NCI-H1436 treated with DMSO at 0.1 percent for 48 hours (cell line): Measurements from ENCODE around the gene NAB2.
A peak's percentile ranks its signal among the peaks of the same experiment; 100 is the strongest.
"Not testable (repeated sequence)": the region's sequence is repeated elsewhere in the genome, so short reads cannot be mapped to it uniquely, and the experiment has no call there.

Source experiments
- DNase-seq: peaks from one replicate; lab custom pipeline; 2025; lab: John Stamatoyannopoulos, UW

The NAB2 gene

DNA sequence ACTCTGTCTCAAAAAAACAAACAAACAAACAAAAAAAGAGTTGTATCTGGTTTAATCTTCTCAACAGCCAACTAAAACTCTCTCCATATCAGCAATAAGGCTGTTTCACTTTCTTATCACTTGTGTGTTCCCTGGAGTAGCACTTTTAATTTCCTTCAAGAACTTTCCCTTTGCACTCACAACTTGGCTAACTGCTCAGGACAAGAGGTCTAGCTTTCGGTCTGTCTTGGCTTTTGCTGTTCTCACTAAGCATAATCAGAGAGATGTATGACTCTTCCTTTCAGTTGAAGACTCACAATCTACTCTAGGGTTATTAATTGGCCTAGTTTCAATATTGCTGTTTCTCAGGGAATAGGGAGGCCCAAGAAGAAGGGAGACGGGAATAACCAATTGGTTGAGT lies 22.7 kb upstream of the NAB2 start:
- no peak for DNase-seq

DNA sequence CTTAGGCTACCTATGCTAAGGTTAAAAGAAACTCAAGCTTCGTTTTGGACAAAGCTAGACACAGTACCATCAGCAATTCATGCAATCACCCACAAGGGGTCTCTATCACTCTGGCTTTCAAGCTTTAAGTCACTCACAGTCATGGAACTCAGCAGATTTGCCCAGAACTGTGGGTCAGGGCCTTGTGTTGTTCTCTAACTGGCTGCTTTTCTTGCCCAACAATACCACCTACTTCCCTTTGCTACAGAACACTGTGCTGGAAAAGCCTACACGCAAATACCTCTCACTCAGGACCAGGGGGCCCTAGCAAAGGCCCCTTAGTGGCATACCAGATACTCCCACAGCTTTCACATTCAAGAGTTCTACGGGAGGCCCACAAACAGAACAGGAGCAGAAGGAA lies 19.4 kb upstream of the NAB2 start:
- DNase-seq, result peak; percentile 49

DNA sequence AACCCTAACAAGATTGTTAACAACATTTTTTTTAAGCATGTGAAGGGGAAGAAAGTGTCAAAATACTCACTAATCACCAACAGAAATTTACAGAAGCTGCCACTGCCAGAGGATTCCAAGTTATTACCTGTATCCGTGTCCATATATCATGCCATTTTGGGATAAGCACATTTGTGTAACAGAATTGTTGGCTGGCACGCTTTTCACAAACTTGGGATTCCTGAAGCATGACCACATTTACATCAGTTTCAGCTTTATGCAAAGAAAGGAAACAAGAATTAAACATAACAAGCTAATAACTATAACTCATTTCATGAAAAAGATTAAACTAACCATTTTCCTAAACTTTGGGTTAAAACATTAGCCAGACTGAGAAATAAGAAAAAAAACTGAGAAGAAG lies 16.3 kb upstream of the NAB2 start:
- no peak for DNase-seq

DNA sequence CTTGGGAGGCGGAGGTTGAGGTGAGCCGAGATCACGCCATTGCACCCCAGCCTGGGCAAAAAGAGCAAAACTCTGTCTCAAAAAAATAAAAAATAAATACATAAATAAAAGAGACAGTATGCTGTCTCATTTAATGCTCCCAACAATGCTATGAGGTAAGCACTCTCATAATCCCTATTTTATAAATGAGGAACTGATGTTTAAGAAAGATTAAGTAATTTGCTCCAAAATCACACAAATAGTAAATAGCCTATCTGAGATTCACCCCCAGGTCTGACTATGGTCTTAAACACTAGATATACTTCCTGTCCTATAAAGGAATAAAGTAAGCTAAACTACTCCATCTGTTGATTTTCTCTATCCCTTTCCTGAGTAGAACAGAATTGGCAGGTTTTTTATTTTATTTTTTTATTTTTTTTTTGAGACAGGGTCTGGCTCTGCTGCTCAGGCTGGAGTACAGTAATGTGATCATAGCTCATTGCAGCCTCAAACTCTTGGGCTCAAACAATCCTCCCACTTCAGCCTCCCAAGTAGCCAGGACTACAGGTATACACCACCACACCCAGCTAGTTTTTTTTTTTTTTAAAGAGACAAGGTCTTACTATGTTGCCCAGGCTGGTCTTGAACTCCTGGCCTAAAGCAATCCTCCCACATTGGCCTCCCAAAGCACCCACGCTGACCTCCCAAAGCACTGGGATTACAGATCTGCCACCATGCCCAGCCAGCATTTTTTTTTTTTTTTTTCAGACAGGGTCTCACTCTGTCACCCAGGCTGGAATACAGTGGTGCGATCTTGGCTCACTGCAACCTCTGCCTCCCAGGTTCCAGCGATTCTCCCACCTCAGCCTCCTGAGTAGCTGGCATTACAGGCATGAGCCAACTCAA lies 15.1 kb upstream of the NAB2 start:
- not testable (repeated sequence) for DNase-seq

DNA sequence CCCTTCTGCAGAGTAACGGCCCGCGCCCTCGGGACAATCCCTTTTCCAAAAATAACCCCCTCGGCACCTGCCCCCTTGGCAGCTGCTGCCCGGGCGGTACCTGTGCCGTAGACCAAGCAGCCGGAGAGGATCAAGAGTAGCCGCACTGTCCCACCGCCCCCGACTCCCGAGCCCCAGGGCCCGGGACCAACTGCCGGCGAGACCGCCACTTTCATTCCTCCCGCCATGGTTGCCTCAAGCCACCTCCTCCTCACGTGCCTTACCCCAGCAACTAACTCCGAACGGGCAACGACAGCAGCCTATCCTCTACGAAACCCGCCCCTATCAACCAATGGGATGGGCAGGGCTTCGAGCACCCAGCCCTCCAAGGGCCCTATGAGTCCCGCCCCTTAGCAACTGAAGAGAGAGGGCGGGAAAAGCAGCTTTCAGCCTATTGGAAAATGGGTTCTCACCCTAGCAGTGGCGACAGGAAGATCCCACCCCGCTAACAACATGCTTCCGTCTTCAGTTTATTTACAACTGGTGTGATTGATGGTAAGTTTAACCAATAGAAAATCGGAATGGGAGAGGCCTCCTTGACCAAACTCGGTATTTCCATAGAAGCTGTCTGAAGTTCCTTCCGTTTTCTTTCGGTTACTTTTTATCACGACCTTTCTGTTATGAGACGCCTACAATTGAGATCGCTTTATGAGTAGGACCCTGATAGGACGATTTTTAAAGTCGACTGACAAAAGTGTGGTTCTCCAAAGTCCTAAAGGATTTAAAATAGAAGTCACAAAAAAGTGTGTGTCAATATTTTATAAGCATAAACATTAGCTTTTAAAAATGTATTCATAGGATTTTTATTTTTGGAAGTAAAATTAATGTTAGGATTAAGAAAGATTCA lies 10.2 kb upstream of the NAB2 start, which contains the start of gene NEMP1:
Gene NEMP1 (minus strand): TSS at position 273 of the 886 bp plus-strand sequence. CDS start 46 bp downstream, at position 227.
- peak; percentile 100 for DNase-seq

DNA sequence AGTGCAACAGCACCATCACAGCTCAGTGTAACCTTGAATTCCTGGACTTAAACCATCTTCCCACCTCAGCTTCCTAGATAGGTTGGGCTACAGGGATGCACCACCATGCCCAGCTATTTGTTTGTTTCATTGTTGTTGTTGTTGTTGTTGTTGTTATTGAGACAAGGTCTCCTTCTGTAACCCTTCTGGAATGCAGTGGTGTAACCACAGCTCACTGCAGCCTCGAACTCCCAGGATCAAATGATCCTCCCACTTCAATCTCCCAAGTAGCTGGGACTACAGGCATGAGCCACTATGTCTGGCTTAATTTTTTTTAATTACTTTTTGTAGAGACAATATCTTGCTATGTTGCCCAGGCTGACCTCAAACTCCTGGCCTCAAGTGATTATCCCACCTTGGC lies 9.1 kb upstream of the NAB2 start:
- DNase-seq, result no peak

DNA sequence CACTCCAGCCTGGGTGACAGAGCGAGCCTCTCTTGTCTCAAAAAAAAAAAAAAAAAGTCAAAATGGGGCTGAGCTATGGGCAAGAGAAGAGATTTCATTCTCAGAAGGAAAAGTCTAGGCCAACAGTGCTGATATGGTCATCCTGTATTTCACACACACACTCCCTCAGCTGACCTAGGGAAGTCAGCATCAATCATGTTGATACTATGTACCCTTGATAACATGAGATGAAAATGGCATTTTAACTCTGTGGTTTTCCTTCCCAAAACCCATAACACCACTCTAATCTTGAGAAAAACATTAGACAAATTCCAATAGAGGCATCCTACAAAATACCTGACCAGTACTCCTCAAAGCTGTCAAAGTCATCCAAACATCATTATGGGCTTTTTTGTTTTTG lies 8.1 kb upstream of the NAB2 start:
- DNase-seq, result no peak

DNA sequence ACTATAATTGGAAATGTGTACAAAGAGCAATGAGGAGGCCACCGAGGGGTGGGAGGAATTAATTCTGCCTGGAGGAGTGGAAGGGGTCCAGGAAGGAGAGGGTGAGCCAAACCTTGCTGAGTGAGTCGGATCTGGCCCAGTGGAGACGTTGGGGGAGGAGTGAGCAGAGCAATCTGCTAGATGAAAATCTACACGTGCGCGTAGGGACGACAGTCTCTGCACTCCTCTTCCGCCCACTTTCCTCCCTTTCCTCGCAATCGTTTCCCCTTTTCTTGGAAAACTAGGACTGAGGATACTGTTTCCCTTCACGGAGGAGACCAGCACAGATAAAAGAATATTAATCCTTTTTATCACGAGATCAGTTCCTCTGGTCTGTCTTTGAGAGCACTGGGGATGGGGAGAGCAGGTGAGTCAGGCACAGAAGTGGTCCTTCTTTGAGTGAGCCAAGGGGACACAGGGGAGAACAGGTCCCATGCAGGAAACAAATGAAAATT lies 2.9 kb upstream of the NAB2 start:
- no peak for DNase-seq

DNA sequence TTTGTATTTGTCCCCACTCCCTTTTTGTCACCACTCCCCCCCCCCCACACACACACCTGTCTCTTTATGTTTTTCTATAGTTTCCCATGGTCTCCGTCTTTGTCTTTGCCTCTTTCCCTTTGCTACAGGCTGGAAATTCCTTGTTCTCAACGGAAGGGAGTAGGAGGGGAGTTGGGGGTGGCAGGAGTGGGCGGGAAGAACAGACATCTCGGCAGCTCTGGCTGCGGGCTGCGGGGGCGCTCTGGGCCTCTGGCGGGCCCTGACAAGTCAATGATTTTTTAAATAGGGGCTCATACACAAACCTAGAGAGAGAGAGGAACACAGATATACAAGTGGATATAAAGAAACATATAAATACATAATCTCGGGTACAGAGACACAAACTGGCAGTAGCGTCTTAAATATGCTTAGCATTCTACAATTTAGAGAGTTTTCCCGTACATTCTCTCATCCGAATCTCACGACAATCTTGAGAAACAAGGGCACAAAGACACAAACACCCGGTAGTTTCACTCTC lies 2.4 kb upstream of the NAB2 start:
- DNase-seq, result peak; percentile 63

DNA sequence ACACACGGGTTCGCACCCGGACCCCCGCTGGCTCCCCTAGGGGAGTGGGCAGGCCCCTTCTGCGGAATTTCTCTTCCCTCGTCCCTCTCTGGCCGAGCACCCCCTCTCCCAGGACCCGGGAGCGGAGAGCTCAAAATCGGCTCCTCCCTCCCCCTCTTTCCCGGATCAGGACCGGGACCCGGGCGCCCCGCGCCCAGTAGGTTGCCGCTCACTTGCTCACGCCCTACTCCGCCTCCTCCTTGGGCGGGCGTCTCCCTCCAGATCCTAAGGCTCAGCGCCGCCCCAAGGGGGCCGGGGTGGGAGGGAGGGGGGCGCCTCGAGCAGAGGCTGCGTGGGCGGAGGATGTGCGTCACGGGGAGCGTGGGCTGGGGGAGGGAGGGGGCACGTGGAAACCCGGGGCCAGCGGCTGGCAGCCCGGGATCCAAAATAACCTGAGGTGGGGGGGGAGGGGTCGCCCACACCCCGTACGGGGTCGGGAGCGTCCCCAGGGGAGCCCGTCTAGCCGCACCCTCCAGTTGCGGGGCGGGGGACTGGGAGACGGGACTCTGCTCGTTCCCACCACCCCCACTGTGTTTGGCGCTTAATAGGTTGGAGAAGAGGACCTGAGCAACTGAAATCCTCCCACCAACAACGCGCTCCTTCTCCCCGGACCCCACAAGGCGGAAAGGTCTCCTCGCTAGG lies 1.8 kb upstream of the NAB2 start:
- DNase-seq, result no peak

DNA sequence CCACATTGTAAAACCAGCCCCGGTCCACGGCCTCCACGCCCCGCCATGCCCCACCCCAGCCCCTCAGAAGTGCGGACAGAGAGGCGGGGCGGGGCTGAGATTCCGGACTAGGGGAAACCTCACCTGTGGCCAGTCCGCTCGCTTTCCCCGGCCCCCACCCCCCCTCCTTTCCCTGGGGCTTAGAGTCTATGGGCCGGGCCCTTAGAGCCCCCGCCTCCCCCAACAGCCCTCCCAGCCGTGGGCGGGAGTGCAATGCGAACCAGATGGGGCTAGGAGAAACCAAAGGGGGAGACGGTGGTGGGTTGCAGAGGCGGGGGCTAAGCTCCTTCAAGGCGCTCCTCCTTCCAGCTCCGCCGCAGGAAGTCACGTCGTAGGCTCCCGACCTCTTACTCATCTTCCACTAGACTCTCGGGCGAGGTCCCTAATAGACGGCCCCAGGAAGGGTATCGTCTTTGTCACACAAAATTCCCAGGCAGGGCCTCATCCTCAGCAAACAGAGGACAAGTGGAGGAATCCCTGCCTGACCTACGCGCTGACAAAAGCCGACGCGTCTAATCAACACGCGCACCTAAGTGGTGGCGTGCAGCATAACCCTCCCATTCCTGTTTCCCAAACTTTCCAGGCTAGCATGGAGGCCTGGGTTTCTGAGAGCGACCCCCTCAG lies 1.1 kb upstream of the NAB2 start:
- DNase-seq, result peak; percentile 37

DNA sequence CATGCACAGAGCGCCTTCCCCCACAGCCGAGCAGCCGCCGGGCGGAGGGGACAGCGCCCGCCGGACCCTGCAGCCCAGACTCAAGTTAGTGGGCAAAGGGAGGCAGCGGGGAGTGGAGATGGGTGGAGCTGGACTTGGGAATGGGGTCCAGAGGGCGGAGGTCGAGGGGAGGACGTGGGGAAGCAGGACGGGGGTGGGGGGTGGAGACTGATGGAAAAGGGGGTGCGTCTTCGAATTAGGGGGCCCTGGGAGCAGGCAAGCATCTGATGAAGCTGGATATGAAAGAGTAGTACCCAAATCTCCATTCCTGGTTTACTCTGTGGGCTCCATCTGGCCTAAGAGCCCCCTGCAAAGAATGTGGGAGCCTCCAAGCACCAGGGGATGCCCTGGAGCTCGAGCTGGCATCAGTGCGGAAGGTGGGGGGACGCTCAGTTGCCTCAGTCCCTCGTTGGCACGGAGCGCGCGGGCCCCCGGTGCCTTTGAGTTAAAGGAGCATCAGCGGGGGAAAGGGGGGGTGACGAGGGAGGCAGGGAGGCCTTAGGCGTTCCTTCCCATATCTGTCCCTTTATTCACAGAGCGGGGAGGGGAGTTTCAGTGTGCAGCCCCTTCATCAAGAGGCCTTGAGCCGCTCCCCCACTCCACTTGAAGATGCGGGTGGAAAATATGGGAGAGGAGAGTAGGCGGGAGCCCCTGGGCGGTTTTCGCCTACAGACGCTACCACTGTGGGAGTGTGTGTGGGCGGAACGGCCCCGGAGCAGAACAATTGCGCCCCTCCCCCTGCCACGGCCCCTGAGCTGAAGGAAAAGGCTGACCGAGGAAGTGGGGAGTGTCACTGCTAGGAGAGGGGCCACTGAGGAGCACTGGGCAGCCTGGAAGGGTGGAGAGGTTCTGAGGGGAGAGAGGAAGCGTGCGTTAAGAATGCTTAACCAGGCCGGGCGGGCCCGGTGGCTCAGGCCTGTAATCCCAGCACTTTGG lies 644 bp downstream of the NAB2 start:
- no peak for DNase-seq

DNA sequence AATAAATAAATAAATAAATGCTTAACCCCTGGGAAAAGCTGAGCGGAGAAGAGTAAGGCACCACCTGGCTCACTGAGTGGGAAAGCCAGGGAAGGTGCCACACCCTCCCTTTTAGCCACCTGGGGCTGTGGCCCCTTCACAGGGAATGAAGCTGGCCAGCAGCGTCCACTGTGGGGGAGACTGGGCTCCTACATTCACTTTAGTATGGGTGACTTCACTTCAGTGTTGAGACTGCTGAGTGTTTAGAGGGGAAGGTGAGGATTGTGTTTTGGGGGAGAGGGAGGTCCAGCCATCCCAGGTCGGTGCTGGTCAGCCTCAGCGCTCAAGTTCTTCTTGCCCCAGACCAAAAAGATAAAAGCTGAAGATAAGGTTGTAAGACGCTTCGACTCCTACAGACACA lies 1.6 kb downstream of the NAB2 start:
- no peak for DNase-seq

DNA sequence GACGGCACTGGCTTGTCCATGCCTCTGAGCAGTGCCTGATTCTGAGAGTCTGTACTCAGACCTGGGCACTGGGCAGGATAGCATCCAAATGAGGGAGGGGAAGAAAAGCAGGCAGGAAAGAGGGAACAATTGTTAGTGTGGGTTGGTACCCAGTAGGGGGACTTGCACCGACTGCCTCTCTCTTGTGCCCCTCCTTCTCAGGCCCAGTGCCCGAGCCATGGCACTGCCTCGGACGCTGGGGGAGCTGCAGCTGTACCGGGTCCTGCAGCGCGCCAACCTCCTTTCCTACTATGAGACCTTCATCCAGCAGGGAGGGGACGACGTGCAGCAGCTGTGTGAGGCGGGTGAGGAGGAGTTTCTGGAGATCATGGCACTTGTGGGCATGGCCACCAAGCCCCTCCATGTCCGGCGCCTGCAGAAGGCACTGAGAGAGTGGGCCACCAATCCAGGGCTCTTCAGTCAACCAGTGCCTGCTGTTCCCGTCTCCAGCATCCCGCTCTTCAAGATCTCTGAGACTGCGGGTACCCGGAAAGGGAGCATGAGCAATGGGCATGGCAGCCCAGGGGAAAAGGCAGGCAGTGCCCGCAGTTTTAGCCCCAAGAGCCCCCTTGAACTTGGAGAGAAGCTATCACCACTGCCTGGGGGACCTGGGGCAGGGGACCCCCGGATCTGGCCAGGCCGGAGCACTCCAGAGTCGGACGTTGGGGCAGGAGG lies 2.2 kb downstream of the NAB2 start:
- no peak for DNase-seq

DNA sequence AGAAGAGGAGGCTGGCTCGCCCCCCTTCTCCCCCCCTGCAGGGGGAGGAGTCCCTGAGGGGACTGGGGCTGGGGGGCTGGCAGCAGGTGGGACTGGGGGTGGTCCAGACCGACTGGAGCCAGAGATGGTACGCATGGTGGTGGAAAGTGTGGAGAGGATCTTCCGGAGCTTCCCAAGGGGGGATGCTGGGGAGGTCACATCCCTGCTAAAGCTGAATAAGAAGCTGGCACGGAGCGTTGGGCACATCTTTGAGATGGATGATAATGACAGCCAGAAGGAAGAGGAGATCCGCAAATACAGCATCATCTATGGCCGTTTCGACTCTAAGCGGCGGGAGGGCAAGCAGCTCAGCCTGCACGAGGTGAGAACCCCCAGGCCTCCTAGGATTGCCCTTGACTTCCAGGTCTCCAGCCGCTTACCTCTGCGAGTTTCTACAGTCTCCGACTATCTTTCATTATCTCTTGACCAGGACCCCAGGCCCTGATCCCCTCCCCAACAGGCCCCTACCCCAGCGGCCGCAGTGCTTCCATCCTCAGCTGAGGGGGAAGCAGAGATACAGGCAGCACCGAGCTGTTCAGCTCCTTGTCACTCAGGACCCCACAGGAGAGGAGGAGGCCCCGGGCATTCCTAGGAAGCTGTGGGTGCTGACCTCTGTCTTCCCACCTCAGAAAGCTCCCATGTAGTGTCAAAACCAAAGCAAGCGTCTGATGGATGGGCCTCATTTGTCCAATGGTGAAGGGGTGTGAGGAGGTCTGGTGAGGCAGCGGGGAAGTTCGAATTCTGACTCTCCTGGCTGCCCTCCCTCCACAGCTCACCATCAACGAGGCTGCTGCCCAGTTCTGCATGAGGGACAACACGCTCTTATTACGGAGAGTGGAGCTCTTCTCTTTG lies 3.0 kb downstream of the NAB2 start:
- no peak for DNase-seq

DNA sequence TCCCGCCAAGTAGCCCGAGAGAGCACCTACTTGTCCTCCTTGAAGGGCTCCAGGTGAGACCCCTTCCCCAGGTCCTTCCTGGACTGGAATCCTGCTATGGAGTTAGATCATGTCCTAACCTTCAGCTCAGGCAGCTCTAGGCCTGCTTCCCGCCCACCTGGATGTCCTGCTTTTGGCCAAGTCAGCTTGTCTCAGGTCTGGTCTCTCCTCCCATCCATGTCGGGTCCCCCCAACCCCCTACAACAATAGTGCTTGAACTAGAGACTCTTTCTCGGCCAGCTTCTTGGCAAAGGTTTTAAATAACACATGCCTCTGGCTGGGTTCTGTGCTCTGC lies 3.6 kb downstream of the NAB2 start:
- no peak for DNase-seq

DNA sequence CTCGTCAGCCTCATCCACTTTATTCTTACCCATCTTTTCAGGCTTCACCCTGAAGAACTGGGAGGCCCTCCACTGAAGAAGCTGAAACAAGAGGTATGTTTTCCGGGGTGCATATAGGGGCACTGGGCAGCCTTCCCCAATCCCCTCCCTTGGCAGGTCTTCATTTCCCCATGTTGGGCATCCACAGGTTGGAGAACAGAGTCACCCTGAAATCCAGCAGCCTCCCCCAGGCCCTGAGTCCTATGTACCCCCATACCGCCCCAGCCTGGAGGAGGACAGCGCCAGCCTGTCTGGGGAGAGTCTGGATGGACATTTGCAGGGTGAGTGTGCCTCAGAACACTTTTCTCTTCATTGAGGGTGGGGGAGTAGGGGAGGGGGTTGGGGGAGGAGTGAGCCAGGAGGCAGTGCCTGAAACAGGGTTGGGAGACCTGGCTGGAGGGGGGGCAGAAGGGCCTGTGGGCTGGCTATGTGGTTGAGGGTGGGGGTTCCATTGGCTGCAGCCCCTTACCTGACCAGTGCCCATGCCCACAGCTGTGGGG lies 4.0 kb downstream of the NAB2 start:
- DNase-seq, result no peak
